H1 (cell line): ENCODE data around the gene RNF13. TPM values are rescaled to one million over a fixed set of nuclear protein-coding genes. Genes with fewer than 3 reads are reported as not detected.
A peak's percentile ranks its signal among the peaks of the same experiment; 100 is the strongest.

Source experiments
- BACH1 ChIP-seq: IDR thresholded peaks from 2 replicates; pipeline ENCODE4 v1.6.1; 2012; ENCODE audit warnings: low read length, improper control_type of control experiment
- EP300 ChIP-seq, 2 experiments: IDR thresholded peaks; 1 replicate in 1 of 2; 2 replicates in 1 of 2; pipeline ENCODE4 v1.6.1; 2011 to 2012; ENCODE audit warnings: low read depth in 2 of 2, low read length in 2 of 2, mild to moderate bottlenecking in 2 of 2, borderline replicate concordance in 1 of 2, inconsistent platforms in 1 of 2, moderate library complexity in 1 of 2
- EZH2 ChIP-seq: fragments of 200-600 bp; sonication (generic); IDR thresholded peaks from 2 replicates; pipeline ENCODE4 v1.7.1; 2012; ENCODE audit warnings: low read depth, mild to moderate bottlenecking, moderate library complexity, low read length, inconsistent platforms; ENCODE audit not compliant: severe bottlenecking
- HDAC2 ChIP-seq, 2 experiments: fragments of 300-600 bp in 1 of 2; sonication (generic) in 1 of 2; IDR thresholded peaks; 2 replicates each; pipeline ENCODE4 v1.6.1; 2011 to 2012; ENCODE audit warnings: low read depth in 2 of 2, low read length in 2 of 2, mild to moderate bottlenecking in 2 of 2, moderate library complexity in 2 of 2, borderline replicate concordance in 1 of 2, inconsistent platforms in 1 of 2
- HDAC6 ChIP-seq: IDR thresholded peaks from one replicate; pipeline ENCODE4 v1.7.1; 2012; ENCODE audit warnings: low read depth, mild to moderate bottlenecking, inconsistent platforms, low read length, moderate library complexity
- KDM5A ChIP-seq: fragments of 200-600 bp; IDR thresholded peaks from 2 replicates; pipeline ENCODE4 v1.7.1; 2012; ENCODE audit warnings: mild to moderate bottlenecking, low read length, inconsistent platforms, mixed read lengths
- MAX ChIP-seq: IDR thresholded peaks from 2 replicates; pipeline ENCODE4 v1.6.1; 2012; ENCODE audit warnings: inconsistent platforms
- NANOG ChIP-seq: IDR thresholded peaks from 2 replicates; pipeline ENCODE4 v1.6.1; 2011; ENCODE audit warnings: low read length, low read depth, mild to moderate bottlenecking, inconsistent platforms; ENCODE audit not compliant: insufficient read depth, poor library complexity, severe bottlenecking
- POLR2A ChIP-seq, 2 experiments: IDR thresholded peaks; 1 replicate in 1 of 2; 2 replicates in 1 of 2; pipeline ENCODE4 v1.6.1; 2011; ENCODE audit warnings: low read depth in 2 of 2, low read length in 2 of 2, mild to moderate bottlenecking in 2 of 2; ENCODE audit errors: control extremely low read depth in 1 of 2
- POLR2AphosphoS5 ChIP-seq: IDR thresholded peaks from 2 replicates; pipeline ENCODE4 v1.6.1; 2011; ENCODE audit warnings: low read depth, low read length
- POU5F1 ChIP-seq: IDR thresholded peaks from 2 replicates; pipeline ENCODE4 v1.6.1; 2011; ENCODE audit warnings: low read depth, mild to moderate bottlenecking, low read length, moderate library complexity
- RFX5 ChIP-seq: IDR thresholded peaks from 2 replicates; pipeline ENCODE4 v1.6.1; 2011; ENCODE audit warnings: low read depth, low read length, improper control_type of control experiment, borderline replicate concordance
- RNF2 ChIP-seq: fragments of 200-900, 300-1000 bp; sonication (generic); IDR thresholded peaks from 2 replicates; pipeline ENCODE4 v1.7.1; 2016; ENCODE audit warnings: borderline replicate concordance, low read depth, mild to moderate bottlenecking, antibody characterized with exemption, low read length; ENCODE audit not compliant: poor library complexity, severe bottlenecking; ENCODE audit errors: missing control alignments
- RXRA ChIP-seq: IDR thresholded peaks from 2 replicates; pipeline ENCODE4 v1.6.1; 2011; ENCODE audit warnings: low read depth, mild to moderate bottlenecking, low read length, moderate library complexity; ENCODE audit not compliant: insufficient read depth
- SIX5 ChIP-seq: IDR thresholded peaks from 2 replicates; pipeline ENCODE4 v1.6.1; 2011; ENCODE audit warnings: mild to moderate bottlenecking, low read depth, low read length
- TAF7 ChIP-seq: optimal IDR thresholded peaks from 2 replicates; pipeline ENCODE3; 2011; ENCODE audit warnings: low read depth, mild to moderate bottlenecking, inconsistent platforms, low read length, moderate library complexity, borderline replicate concordance
- YY1 ChIP-seq: IDR thresholded peaks from 2 replicates; pipeline ENCODE4 v1.6.1; 2011; ENCODE audit warnings: low read depth, mild to moderate bottlenecking, low read length
- polyA plus RNA-seq, 7 experiments: library from polyadenylated mRNA; depleted of rRNA in 3 of 7; stranded (reverse) in 5 of 7; unstranded in 2 of 7; fragments of >200 nt in 5 of 7; fragments of 200-250 nt in 2 of 7; gene quantifications; 1 replicate in 5 of 7; 2 replicates in 1 of 7; 4 replicates in 1 of 7; pipeline versions ENCODE4 v1.2.1 to v1.2.3, GENCODE V29; 2011 to 2013; ENCODE audit warnings: missing spikeins in 2 of 7, mixed read lengths in 2 of 7
- total RNA-seq: library from RNA; stranded (reverse); fragmentation: NEBNext Ultra II Directional; extraction: Animal tissue kit (Norgen Biotek cat#: 25700); gene quantifications from 2 replicates; pipeline ENCODE4 v1.2.1, GENCODE V29; 2021
- TF ChIP-seq, protein P1 (sequence below): IDR thresholded peaks from 2 replicates; pipeline ENCODE4 v1.6.1; 2011; ENCODE audit warnings: low read length, improper control_type of control experiment
- TF ChIP-seq, protein P2 (sequence below), 3 experiments: IDR thresholded peaks; 1 replicate in 2 of 3; 2 replicates in 1 of 3; pipeline versions ENCODE4 v1.5.1 to v1.6.1; 2011; ENCODE audit warnings: low read length in 3 of 3, mild to moderate bottlenecking in 3 of 3, inconsistent platforms in 2 of 3, low read depth in 1 of 3, moderate library complexity in 1 of 3; ENCODE audit not compliant: insufficient read depth in 1 of 3; ENCODE audit errors: control extremely low read depth in 1 of 3

The RNF13 gene
- total and polyA plus RNA-seq, 2 of the 8 experiments (the other 6 are each of a cell fraction or from before 2014, with no cell fraction given), result 19.4 to 35.4 TPM

GRCh38 chr3:149812606-149813366, at the start of gene RNF13 (continued):
- TF ChIP-seq HDAC6 (no peak), POLR2A (IDR thresholded peaks at IDR 0.05; ENCODE audit: control extremely low read depth in 1 of 2, low read depth in 2 of 2, low read length in 2 of 2) (peak; percentile 13 to 67), NANOG (no peak), TAF7 (peak; percentile 30), YY1 (0 out of 2 replicates have a peak, but pooled peaks have one; percentile 28), BACH1 (peak; percentile 52), EZH2 (no peak), POU5F1 (no peak), KDM5A (no peak), RNF2 (no peak), RXRA (no peak), RFX5 (no peak), MAX (peak; percentile 66), EP300 (IDR thresholded peaks at IDR 0.05; ENCODE audit: borderline replicate concordance in 1 of 2, low read depth in 2 of 2, low read length in 2 of 2) (no peak), POLR2AphosphoS5 (peak; percentile 50), SIX5 (no peak), HDAC2 (IDR thresholded peaks at IDR 0.05; ENCODE audit: borderline replicate concordance in 1 of 2, low read depth in 2 of 2, low read length in 2 of 2) (0 out of 4 replicates have a peak, but pooled peaks of 1 of the 2 experiments have one; percentile 72)
- TF ChIP-seq, protein P1, sequence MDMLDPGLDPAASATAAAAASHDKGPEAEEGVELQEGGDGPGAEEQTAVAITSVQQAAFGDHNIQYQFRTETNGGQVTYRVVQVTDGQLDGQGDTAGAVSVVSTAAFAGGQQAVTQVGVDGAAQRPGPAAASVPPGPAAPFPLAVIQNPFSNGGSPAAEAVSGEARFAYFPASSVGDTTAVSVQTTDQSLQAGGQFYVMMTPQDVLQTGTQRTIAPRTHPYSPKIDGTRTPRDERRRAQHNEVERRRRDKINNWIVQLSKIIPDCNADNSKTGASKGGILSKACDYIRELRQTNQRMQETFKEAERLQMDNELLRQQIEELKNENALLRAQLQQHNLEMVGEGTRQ, result no peak
- TF ChIP-seq, protein P2, sequence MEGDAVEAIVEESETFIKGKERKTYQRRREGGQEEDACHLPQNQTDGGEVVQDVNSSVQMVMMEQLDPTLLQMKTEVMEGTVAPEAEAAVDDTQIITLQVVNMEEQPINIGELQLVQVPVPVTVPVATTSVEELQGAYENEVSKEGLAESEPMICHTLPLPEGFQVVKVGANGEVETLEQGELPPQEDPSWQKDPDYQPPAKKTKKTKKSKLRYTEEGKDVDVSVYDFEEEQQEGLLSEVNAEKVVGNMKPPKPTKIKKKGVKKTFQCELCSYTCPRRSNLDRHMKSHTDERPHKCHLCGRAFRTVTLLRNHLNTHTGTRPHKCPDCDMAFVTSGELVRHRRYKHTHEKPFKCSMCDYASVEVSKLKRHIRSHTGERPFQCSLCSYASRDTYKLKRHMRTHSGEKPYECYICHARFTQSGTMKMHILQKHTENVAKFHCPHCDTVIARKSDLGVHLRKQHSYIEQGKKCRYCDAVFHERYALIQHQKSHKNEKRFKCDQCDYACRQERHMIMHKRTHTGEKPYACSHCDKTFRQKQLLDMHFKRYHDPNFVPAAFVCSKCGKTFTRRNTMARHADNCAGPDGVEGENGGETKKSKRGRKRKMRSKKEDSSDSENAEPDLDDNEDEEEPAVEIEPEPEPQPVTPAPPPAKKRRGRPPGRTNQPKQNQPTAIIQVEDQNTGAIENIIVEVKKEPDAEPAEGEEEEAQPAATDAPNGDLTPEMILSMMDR (IDR thresholded peaks at IDR 0.05; ENCODE audit: control extremely low read depth in 1 of 3, insufficient read depth in 1 of 3, low read depth in 1 of 3, low read length in 3 of 3), result no peak
